Midbrain (tissue), 1 donor: Measurements from ENCODE around the gene MTERF4.

Experiments used
- DNase-seq: peaks from one replicate; lab custom pipeline; 2025; lab: John Stamatoyannopoulos, UW

Gene MTERF4

GRCh38 chr2:241102239-241102803 lies at the start of gene MTERF4:
Gene MTERF4 (minus strand): TSS chr2:241102287. CDS start chr2:241102273, 14 bp downstream.
- DNase-seq = peak; percentile 87

- peak; percentile 51 for DNase-seq
These were observed 48.8 kb upstream of the MTERF4 start for GRCh38 chr2:241150660-241151530.

- peak; percentile 96 for DNase-seq
These were observed 48.0 kb upstream of the MTERF4 start, which contains the start of gene PPP1R7 for GRCh38 chr2:241149925-241150659. Gene PPP1R7 (plus strand): TSS chr2:241150467. CDS start chr2:241150496, 29 bp downstream.

GRCh38 chr2:241149675-241149924 lies 47.5 kb upstream of the MTERF4 start:
- no peak for DNase-seq

GRCh38 chr2:241148891-241149674 lies 47.0 kb upstream of the MTERF4 start, which contains the start of gene PASK:
Gene PASK (minus strand): TSS chr2:241149472. CDS start chr2:241143032, 6,440 bp downstream.
- DNase-seq = peak; percentile 93

- no peak for DNase-seq
These were observed 46.2 kb upstream of the MTERF4 start for GRCh38 chr2:241148239-241148638.

- no peak for DNase-seq
These were observed 45.2 kb upstream of the MTERF4 start for GRCh38 chr2:241147336-241147735.

- DNase-seq = no peak
These were observed 44.2 kb upstream of the MTERF4 start for GRCh38 chr2:241146286-241146685.

GRCh38 chr2:241142593-241142992 lies 40.5 kb upstream of the MTERF4 start:
- no peak for DNase-seq

- no peak for DNase-seq
These were observed 40.0 kb upstream of the MTERF4 start for GRCh38 chr2:241142063-241142462.

GRCh38 chr2:241141214-241141770 lies 39.2 kb upstream of the MTERF4 start:
- no peak for DNase-seq

- no peak for DNase-seq
These were observed 38.4 kb upstream of the MTERF4 start for GRCh38 chr2:241140445-241140840.

- no peak for DNase-seq
These were observed 37.7 kb upstream of the MTERF4 start for GRCh38 chr2:241139531-241140444.

- no peak for DNase-seq
These were observed 36.4 kb upstream of the MTERF4 start for GRCh38 chr2:241138471-241138870.

GRCh38 chr2:241137276-241138190 lies 35.4 kb upstream of the MTERF4 start:
- DNase-seq = no peak

- no peak for DNase-seq
These were observed 34.7 kb upstream of the MTERF4 start for GRCh38 chr2:241136661-241137260.

GRCh38 chr2:241136191-241136590 lies 34.1 kb upstream of the MTERF4 start:
- DNase-seq = no peak

- peak; percentile 12 for DNase-seq
These were observed 33.6 kb upstream of the MTERF4 start for GRCh38 chr2:241135737-241136136.

GRCh38 chr2:241134711-241135110 lies 32.6 kb upstream of the MTERF4 start:
- DNase-seq = no peak
